HG03097 (cell line): Measurements from ENCODE around the gene PCDHB10.
"Not testable (repeated sequence)": the region's sequence is repeated elsewhere in the genome, so short reads cannot be mapped to it uniquely, and the experiment has no call there.

Experiments
- ATAC-seq: cut with Tn5 transposase; IDR thresholded peaks from one replicate; pipeline ENCODE4 v1.9.1; 2021; ENCODE audit not compliant: unreplicated experiment, low FRiP score

The PCDHB10 gene

GRCh38 chr5:141192110-141192725 is at the start of gene PCDHB10:
Gene PCDHB10 (plus strand): TSS chr5:141192353. CDS start chr5:141192553, 200 bp downstream.
- no peak for ATAC-seq

GRCh38 chr5:141149812-141150211 is 42.3 kb upstream of the PCDHB10 start, which contains the start of gene PCDHB6:
Gene PCDHB6 (plus strand): TSS chr5:141150057. CDS start chr5:141150258, 201 bp downstream.
- no peak for ATAC-seq

GRCh38 chr5:141150224-141150992 is 41.7 kb upstream of the PCDHB10 start:
- ATAC-seq: no peak

DNA sequence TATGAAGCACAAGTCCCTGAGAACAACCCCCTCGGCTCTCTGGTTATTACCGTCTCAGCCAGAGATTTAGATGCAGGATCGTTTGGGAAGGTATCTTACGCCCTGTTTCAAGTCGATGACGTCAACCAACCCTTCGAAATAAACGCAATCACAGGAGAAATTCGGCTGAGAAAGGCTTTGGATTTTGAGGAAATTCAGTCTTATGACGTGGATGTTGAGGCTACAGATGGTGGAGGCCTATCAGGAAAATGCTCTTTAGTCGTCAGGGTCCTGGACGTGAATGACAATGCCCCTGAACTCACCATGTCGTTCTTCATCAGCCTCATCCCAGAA is 41.2 kb upstream of the PCDHB10 start:
- ATAC-seq: no peak

- ATAC-seq: not testable (repeated sequence)
These were observed 40.5 kb upstream of the PCDHB10 start for GRCh38 chr5:141151632-141152031.

- not testable (repeated sequence) for ATAC-seq
These were observed 40.1 kb upstream of the PCDHB10 start for GRCh38 chr5:141152096-141152495.

- ATAC-seq: no peak
These were observed 36.4 kb upstream of the PCDHB10 start for GRCh38 chr5:141155540-141156374.

DNA sequence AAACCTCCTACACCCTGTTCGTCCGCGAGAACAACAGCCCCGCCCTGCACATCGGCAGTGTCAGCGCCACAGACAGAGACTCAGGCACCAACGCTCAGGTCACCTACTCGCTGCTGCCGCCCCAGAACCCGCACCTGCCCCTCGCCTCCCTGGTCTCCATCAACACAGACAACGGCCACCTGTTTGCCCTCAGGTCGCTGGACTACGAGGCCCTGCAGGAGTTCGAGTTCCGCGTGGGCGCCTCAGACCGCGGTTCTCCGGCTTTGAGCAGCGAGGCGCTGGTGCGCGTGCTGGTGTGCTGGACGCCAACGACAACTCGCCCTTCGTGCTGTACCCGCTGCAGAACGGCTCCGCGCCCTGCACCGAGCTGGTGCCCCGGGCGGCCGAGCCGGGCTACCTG is 34.8 kb upstream of the PCDHB10 start:
- ATAC-seq: not testable (repeated sequence)

DNA sequence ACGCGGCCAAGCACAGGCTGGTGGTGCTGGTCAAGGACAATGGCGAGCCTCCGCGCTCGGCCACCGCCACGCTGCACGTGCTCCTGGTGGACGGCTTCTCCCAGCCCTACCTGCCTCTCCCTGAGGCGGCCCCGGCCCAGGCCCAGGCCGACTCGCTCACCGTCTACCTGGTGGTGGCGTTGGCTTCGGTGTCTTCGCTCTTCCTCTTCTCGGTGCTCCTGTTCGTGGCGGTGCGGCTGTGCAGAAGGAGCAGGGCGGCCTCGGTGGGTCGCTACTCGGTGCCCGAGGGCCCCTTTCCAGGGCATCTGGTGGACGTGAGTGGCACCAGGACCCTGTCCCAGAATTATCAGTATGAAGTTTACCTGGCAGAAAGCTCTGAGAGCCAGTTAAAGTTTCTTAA is 34.3 kb upstream of the PCDHB10 start:
- ATAC-seq: not testable (repeated sequence)

DNA sequence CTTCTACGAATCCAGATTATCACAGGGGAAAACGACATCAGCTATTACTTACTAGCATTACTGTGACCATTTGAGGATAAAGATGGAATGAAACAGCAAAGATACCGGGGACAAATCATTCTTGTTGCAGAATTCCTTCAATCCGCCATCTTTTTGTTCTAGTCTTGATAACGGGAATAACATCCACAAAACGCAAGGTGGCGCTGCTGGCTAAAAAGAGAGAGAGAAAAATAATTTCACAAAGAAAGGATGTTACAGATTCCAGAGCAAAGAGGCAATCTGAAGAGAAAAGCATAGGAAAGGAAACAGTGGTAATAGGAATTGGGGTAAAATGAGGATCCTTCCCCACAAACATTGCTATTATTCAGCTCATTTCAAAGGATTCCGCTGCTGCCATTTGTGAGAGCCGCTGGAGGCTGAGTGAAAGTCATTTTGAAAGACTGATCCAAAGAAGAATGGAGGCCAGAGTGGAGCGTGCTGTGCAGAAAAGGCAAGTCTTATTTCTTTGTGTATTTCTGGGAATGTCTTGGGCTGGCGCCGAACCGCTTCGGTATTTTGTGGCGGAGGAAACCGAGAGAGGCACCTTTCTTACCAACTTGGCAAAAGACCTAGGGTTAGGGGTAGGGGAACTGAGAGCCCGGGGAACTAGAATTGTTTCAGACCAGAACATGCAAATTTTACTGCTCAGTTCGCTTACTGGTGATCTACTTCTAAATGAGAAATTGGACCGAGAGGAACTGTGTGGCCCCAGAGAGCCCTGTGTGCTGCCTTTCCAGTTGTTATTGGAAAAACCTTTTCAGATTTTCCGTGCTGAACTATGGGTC is 19.6 kb upstream of the PCDHB10 start, which contains the start of gene PCDHB7:
TSS of gene PCDHB7 (plus strand) at position 264 of the 824 bp plus-strand sequence. CDS start at position 456, 192 bp downstream.
- ATAC-seq: no peak

- not testable (repeated sequence) for ATAC-seq
These were observed 17.7 kb upstream of the PCDHB10 start for GRCh38 chr5:141174291-141175104.

DNA sequence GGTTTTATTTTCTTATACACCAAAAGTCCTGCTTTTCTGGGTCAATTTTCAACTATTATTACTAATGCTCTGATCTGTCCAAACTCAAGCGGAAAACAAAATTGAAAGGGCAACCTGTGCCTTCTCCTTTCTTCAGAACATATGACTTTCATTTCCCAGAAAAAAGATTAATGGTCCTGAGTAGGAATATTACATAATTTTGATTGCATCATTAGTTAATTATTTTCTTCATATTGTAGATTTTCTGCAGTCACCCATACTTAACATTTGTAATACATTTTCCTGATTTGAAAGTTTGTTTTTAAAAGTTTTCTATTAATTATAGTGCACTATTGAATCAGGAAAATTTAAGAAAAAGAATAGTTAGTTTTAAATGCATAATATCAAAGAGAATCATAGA is 16.2 kb upstream of the PCDHB10 start:
- no peak for ATAC-seq

- ATAC-seq: not testable (repeated sequence)
These were observed 14.5 kb upstream of the PCDHB10 start, which contains the start of gene PCDHB8 for GRCh38 chr5:141177577-141178191. Gene PCDHB8 (plus strand): TSS chr5:141177790. CDS start chr5:141178035, 245 bp downstream.

- ATAC-seq: not testable (repeated sequence)
These were observed 12.8 kb upstream of the PCDHB10 start for GRCh38 chr5:141179371-141179770.

DNA sequence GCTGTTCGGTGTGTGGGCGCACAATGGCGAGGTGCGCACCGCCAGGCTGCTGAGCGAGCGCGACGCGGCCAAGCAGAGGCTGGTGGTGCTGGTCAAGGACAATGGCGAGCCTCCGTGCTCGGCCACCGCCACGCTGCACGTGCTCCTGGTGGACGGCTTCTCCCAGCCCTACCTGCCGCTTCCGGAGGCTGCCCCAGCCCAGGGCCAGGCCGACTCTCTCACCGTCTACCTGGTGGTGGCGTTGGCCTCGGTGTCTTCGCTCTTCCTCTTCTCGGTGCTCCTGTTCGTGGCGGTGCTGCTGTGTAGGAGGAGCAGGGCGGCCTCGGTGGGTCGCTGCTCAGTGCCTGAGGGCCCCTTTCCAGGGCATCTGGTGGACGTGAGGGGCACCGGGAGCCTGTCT is 12.3 kb upstream of the PCDHB10 start:
- ATAC-seq: not testable (repeated sequence)

GRCh38 chr5:141180313-141180712 is 11.8 kb upstream of the PCDHB10 start:
- no peak for ATAC-seq

DNA sequence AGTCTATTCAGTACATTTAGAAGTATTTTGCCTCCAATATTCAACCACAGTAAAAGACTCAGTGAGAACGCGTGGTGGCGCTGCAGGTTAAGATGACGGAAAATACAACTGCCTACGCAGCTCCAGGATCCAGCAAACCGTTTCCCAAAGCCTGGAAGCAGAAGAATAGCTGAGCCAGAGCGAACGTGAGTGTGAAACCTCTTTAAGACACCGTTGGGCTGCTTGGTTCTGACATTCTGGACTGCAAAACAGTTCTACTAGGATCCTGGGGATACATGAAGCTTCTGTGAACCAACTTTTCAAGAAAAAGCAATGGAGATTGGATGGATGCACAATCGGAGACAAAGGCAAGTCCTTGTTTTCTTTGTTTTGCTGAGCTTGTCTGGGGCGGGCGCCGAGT is 9.9 kb upstream of the PCDHB10 start, which contains the start of gene PCDHB16:
TSS of gene PCDHB16 (plus strand) at position 140 of the 400 bp plus-strand sequence. CDS start at position 313, 173 bp downstream.
- no peak for ATAC-seq

GRCh38 chr5:141184117-141184855 is 7.9 kb upstream of the PCDHB10 start:
- ATAC-seq: not testable (repeated sequence)
